B cell (primary cell): ENCODE results near the gene NECAB2. TPM values are rescaled to one million over a fixed set of nuclear protein-coding genes. Genes with fewer than 3 reads are reported as not detected.

Source experiments
- ATAC-seq: fragments of 200-7000 bp; cut with Tn5 transposase; one replicate; pipeline ENCODE4 v1.10.0; 2021; ENCODE audit warnings: low read depth, mild to moderate bottlenecking, moderate number of reproducible peaks, moderate library complexity
- CTCF ChIA-PET: fragments of 350-600 bp; sonication (Branson Sonifier 250); formaldehyde crosslinking; loops from one replicate; lab custom pipeline; 2021; ENCODE audit warnings: antibody characterized with exemption, inconsistent platforms; lab: Charles Lee
- POLR2A ChIA-PET: fragments of 350-600 bp; sonication (Branson Sonifier 250); formaldehyde crosslinking; loops from one replicate; lab custom pipeline; 2021; ENCODE audit warnings: antibody characterized with exemption; lab: Charles Lee
- DNase-seq: peaks from one replicate; pipeline ENCODE4 v3.0.0; 2013
- H2AFZ ChIP-seq: 2 replicates; pipeline ENCODE4 v1.6.1; 2012; ENCODE audit warnings: mild to moderate bottlenecking, low read depth, low read length; ENCODE audit not compliant: insufficient read depth, poor library complexity, severe bottlenecking
- H3K27ac ChIP-seq, 2 donors: 1 replicate in 1 of 2; 2 replicates in 1 of 2; pipeline ENCODE4 v1.5.1; 2012 to 2013; ENCODE audit warnings: low read length in 2 of 2, mild to moderate bottlenecking in 2 of 2, moderate library complexity in 1 of 2
- H3K27me3 ChIP-seq, 4 experiments: fragments of 200-600 bp in 1 of 4; sonication (generic) in 1 of 4; replicated peaks in 1 of 4; 1 replicate in 2 of 4; 2 replicates in 2 of 4; pipeline versions ENCODE4 v1.6.1 to v1.7.0; 2013 to 2016; ENCODE audit warnings: low read length in 3 of 4, mild to moderate bottlenecking in 2 of 4, mixed read lengths in 1 of 4, moderate library complexity in 1 of 4; ENCODE audit not compliant: insufficient read depth in 4 of 4, control insufficient read depth in 3 of 4; ENCODE audit errors: control extremely low read depth in 1 of 4
- H3K36me3 ChIP-seq, 2 experiments: replicated peaks in 1 of 2; 1 replicate in 1 of 2; 2 replicates in 1 of 2; pipeline versions ENCODE4 v1.6.1 to v1.7.1; 2013; ENCODE audit warnings: low read length in 1 of 2; ENCODE audit not compliant: insufficient read depth in 2 of 2, control insufficient read depth in 1 of 2; ENCODE audit errors: control extremely low read depth in 1 of 2, extremely low read depth in 1 of 2
- H3K4me1 ChIP-seq, 2 donors: fragments of 200-600 bp in 1 of 2; sonication (generic) in 1 of 2; 1 replicate in 1 of 2; 2 replicates in 1 of 2; pipeline versions ENCODE4 v1.5.1 to v1.6.1; 2013 to 2017; ENCODE audit warnings: low read length in 2 of 2; ENCODE audit not compliant: control insufficient read depth in 2 of 2, insufficient read depth in 2 of 2
- H3K4me2 ChIP-seq: replicated peaks from 2 replicates; pipeline ENCODE3; 2012; ENCODE audit warnings: mild to moderate bottlenecking, low read depth, low read length; ENCODE audit not compliant: poor library complexity, severe bottlenecking
- H3K4me3 ChIP-seq, 5 experiments: fragments of 200-600 bp in 1 of 5; sonication (generic) in 1 of 5; 1 replicate in 3 of 5; 2 replicates in 2 of 5; pipeline versions ENCODE4 v1.5.1 to v1.7.0; 2011 to 2016; ENCODE audit warnings: low read length in 4 of 5, mild to moderate bottlenecking in 4 of 5, low read depth in 2 of 5, control low read depth in 1 of 5, moderate library complexity in 1 of 5; ENCODE audit not compliant: insufficient read depth in 1 of 5; ENCODE audit errors: control extremely low read depth in 1 of 5, extremely low read depth in 1 of 5
- H3K79me2 ChIP-seq: fragments of 200-600 bp; sonication (generic); one replicate; pipeline ENCODE4 v1.6.0; 2016; ENCODE audit warnings: low read length; ENCODE audit not compliant: control insufficient read depth, insufficient read depth
- H3K9ac ChIP-seq: fragments of 200-600 bp; sonication (generic); 2 replicates; pipeline ENCODE4 v1.6.1; 2017; ENCODE audit warnings: mild to moderate bottlenecking, low read length, moderate library complexity
- H3K9me3 ChIP-seq, 3 donors: one replicate each; pipeline versions ENCODE4 v1.6.1 to v1.7.1; 2013; ENCODE audit warnings: low read length in 2 of 3; ENCODE audit not compliant: control insufficient read depth in 2 of 3, insufficient read depth in 1 of 3; ENCODE audit errors: control extremely low read depth in 1 of 3
- H4K20me1 ChIP-seq: 2 replicates; pipeline ENCODE4 v1.6.0; 2012; ENCODE audit warnings: mild to moderate bottlenecking, low read length; ENCODE audit not compliant: insufficient read depth, control insufficient read depth, poor library complexity, severe bottlenecking
- H3K27ac Mint-ChIP-seq: one replicate; pipeline ENCODE4 v1.8.0; 2021; ENCODE audit warnings: mixed read lengths
- H3K27me3 Mint-ChIP-seq: one replicate; pipeline ENCODE4 v1.8.0; 2021; ENCODE audit warnings: mixed read lengths
- H3K4me1 Mint-ChIP-seq: one replicate; pipeline ENCODE4 v1.8.0; 2021; ENCODE audit warnings: mixed read lengths
- H3K4me3 Mint-ChIP-seq: one replicate; pipeline ENCODE4 v1.8.0; 2021; ENCODE audit warnings: mixed read lengths
- H3K9me3 Mint-ChIP-seq: one replicate; pipeline ENCODE4 v1.8.0; 2022; ENCODE audit warnings: mixed read lengths; ENCODE audit not compliant: insufficient read depth
- EZH2 ChIP-seq: IDR thresholded peaks from 2 replicates; pipeline ENCODE4 v1.6.1; 2012; ENCODE audit warnings: borderline replicate concordance, low read depth, mild to moderate bottlenecking, moderate library complexity, low read length; ENCODE audit not compliant: insufficient read depth, poor library complexity, severe bottlenecking
- WGBS: methylation state at CpG from one replicate; pipeline ENCODE4 v1.1.5; 2013; ENCODE audit warnings: missing lambda C conversion rate; ENCODE audit not compliant: insufficient coverage; 5-methylcytosine and 5-hydroxymethylcytosine counted together
- intact Hi-C: fragments of 100-400 bp; cut with micrococcal nuclease; formaldehyde crosslinking; loops from one replicate; pipeline ENCODE4 v1.10.0; 2022
- polyA plus RNA-seq: library from polyadenylated mRNA; depleted of rRNA; stranded (reverse); fragments of >200 nt; gene quantifications from 2 replicates; pipeline ENCODE4 v1.2.3, GENCODE V29; 2012
- total RNA-seq, 2 donors: library from RNA; stranded (reverse); fragments of 120-200 nt in 1 of 2; gene quantifications; 1 replicate in 1 of 2; 2 replicates in 1 of 2; pipeline versions ENCODE4 v1.2.3 to v1.2.4, GENCODE V29; 2013 to 2022
- TF ChIP-seq, protein P1 (sequence below): fragments of 200-600 bp; IDR thresholded peaks from one replicate; pipeline ENCODE4 v1.8.0; 2022; ENCODE audit warnings: antibody characterized with exemption, mild to moderate bottlenecking

NECAB2 gene
- total and polyA plus RNA-seq, 2 donors (not counting 1 experiment from before 2014, with no cell fraction given): not detected

DNA sequence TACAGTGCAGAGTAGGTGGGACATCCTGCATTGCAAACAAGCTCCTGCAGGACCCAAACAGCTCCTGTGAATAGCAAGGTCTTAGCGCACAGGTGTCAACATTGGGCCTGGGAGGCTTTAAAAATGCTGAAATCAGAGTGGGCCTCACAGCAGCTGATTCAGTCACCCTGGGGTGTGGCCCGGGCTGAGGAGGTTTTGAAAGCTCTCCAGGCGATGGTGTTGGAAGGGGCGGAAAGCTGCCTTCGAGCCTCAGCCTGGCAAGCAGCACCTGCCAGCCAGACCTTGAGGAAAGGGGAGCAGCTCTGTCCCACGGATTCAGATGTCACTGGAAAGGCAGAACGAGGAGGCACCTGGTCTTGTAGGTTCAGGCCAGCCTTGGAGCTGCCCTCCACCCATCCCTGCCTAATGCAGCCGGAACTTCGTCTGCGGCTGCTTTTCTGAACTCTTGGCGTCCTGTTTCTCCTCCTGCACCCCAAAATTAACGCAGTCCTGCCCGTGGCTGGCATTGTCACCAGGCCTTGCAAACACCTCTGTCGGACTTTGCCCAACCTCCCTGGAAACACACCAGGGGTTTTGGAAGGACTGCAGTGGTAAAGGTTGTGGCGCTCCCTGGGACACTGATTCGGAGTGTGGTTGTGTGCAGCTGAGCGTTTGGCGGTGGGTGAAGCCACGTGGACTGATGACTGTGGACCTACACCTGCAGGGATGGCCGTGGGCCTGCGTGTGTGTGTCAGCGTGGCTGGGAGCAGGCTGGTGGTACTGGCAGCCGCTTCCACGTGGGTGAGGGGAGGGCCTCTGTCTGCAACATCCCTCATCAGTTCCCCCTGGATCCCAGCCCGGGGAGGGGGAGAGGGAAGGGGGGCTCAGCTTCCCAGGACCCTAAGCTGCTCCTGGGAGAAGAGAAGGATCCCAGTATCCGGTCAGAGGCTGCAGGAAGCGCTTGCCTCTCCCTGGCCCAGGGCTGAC, 3.4 kb downstream of the NECAB2 start:
- no peak for ATAC-seq
- no peak overlapping the region for H3K4me3 Mint-ChIP-seq
- WGBS: 76% methylated on average over 24 of the region's 27 CpGs
- no peaks in the 10 kb centered on the region for H3K9me3 Mint-ChIP-seq
- Histone ChIP-seq H3K4me2 (no peak overlapping the region), H3K79me2 (no peaks in the 10 kb centered on the region), H3K9me3 (no peaks in the 10 kb centered on the region), H2AFZ (no peak overlapping the region), H3K4me1 (peaks cover 0 to 4% of the 10 kb centered on the region in 2 donors), H3K27ac (no peak overlapping the region), H3K36me3 (no peaks in the 10 kb centered on the region), H3K9ac (no peak overlapping the region), H3K27me3 (peaks cover 0 to 21% (median 5%) of the 10 kb centered on the region in 4 experiments), H4K20me1 (no peaks in the 10 kb centered on the region), H3K4me3 (no peak overlapping the region)
- TF ChIP-seq, protein P1, sequence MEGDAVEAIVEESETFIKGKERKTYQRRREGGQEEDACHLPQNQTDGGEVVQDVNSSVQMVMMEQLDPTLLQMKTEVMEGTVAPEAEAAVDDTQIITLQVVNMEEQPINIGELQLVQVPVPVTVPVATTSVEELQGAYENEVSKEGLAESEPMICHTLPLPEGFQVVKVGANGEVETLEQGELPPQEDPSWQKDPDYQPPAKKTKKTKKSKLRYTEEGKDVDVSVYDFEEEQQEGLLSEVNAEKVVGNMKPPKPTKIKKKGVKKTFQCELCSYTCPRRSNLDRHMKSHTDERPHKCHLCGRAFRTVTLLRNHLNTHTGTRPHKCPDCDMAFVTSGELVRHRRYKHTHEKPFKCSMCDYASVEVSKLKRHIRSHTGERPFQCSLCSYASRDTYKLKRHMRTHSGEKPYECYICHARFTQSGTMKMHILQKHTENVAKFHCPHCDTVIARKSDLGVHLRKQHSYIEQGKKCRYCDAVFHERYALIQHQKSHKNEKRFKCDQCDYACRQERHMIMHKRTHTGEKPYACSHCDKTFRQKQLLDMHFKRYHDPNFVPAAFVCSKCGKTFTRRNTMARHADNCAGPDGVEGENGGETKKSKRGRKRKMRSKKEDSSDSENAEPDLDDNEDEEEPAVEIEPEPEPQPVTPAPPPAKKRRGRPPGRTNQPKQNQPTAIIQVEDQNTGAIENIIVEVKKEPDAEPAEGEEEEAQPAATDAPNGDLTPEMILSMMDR: no peak
- TF ChIP-seq EZH2: no peak
- ChIA-PET CTCF (interaction anchor here (1.1 kb wide), 1 partner anchor 13 kb away, joined by 3 read pairs; no protein-coding TSS in a partner anchor), POLR2A (no interaction called here)
- H3K27ac Mint-ChIP-seq: no peak overlapping the region
- peaks cover 6% of the 10 kb centered on the region for H3K4me1 Mint-ChIP-seq
- H3K27me3 Mint-ChIP-seq: peaks cover 12% of the 10 kb centered on the region
- intact Hi-C loops: no loop called here
- no peak for DNase-seq
